GM21528 (cell line): ENCODE measurements around the gene NUSAP1.
A peak's percentile ranks its signal among the peaks of the same experiment; 100 is the strongest.
"Not testable (repeated sequence)": the region's sequence is repeated elsewhere in the genome, so short reads cannot be mapped to it uniquely, and the experiment has no call there.

Experiments
- ATAC-seq: cut with Tn5 transposase; IDR thresholded peaks from one replicate; pipeline ENCODE4 v1.9.1; 2021; ENCODE audit warnings: mild to moderate bottlenecking, moderate library complexity; ENCODE audit not compliant: unreplicated experiment, low FRiP score

Gene NUSAP1

DNA sequence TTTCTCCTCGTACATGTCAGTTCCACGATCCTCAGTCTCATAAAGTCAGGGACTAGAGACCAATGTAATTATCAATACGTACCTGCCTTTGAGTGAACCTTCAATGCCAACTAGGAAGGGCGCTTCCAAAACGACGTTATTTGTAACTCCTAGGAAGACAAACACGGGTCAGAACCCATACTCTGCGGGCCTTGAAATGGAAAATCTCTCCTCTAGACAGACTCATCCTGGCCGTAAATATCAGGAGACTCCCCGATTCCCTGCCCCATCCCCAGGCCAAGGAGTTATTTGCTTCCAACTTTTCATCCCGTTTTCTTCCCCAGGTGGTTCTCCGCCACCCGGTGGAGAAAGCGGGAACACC lies 868 bp upstream of the NUSAP1 start:
- no peak for ATAC-seq

DNA sequence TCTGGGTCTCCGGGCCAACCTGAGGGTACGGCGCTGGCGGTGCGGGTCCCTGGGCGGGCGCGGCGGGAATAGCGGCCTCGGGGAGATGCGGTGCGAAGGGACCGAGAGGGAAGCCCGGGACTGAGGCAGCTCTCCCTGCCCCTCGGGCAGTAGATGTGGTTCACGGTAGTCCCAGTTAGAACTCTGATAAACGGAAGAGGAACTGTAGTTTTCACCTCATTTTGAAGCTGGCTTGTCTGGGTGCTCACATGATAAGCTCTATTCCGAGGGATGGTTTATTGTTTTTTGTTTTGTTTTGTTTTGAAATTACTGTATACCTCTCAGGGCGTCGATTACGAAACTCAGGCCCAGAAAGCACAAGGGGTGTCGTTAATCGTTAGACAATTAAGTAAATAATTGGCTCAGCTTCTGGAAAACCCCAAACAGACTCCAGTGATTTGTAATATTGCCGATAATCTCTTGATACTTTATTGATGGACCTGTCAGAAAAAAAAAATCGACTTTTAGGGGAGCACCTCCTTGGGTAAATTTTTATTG lies 413 bp downstream of the NUSAP1 start:
- ATAC-seq = peak; percentile 21

DNA sequence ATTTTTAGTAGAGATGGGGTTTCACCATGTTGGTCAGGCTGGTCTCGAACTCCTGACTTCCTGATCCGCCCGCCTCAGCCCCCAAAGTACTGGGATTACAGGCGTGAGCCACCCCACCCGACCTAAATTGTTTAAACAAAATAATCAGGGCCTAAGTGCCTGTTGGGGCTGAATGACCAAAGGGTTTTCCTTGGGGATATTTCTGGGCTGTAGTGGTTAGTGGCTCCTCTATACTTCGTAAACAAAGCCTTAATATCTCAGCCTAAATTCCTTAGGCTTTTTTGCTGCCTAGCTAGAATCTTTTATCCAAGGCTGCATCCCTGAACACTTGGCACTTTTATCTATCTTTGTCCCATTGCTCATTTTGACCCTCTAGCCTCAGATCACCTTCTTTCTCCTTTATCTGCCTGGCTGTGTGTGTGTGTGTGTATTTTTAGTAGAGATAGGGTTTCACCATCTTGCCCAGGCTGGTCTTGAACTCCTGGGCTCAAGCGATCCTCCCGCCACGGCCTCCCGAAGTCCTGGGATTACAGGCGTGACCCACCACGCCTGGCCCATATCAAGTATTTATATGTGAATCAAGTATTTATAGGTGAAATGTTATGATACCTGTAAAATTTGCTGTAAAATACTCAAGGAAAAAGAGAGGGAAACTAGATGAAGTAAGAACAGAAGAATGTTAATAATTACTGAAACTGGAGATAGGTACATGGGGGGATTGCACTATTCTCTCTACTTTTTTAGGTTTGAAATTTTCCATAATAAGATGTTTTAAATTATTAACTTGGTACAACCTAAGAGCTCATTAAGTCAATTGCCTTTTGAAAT lies 1.8 kb downstream of the NUSAP1 start:
- no peak for ATAC-seq

GRCh38 chr15:41336549-41336948 lies 3.9 kb downstream of the NUSAP1 start:
- ATAC-seq = no peak

DNA sequence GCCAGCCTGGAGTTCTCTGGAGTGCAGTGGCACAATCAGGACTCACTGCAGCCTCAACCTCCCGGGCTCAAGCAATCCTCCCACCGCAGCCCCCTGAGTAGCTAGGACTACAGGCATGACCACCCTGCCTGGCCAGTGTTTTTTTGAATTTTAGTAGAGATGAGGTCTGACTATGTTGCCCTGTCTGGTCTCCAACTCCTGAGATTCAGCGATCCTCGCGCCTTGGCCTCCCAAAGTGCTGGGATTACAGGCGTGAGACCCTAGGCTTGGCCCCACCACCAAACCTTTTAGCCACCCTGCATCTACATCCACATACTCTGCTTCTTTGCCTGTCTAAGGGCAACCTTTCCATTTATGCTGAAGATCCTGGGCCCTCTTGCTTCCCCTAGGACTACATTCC lies 4.4 kb downstream of the NUSAP1 start:
- no peak for ATAC-seq

DNA sequence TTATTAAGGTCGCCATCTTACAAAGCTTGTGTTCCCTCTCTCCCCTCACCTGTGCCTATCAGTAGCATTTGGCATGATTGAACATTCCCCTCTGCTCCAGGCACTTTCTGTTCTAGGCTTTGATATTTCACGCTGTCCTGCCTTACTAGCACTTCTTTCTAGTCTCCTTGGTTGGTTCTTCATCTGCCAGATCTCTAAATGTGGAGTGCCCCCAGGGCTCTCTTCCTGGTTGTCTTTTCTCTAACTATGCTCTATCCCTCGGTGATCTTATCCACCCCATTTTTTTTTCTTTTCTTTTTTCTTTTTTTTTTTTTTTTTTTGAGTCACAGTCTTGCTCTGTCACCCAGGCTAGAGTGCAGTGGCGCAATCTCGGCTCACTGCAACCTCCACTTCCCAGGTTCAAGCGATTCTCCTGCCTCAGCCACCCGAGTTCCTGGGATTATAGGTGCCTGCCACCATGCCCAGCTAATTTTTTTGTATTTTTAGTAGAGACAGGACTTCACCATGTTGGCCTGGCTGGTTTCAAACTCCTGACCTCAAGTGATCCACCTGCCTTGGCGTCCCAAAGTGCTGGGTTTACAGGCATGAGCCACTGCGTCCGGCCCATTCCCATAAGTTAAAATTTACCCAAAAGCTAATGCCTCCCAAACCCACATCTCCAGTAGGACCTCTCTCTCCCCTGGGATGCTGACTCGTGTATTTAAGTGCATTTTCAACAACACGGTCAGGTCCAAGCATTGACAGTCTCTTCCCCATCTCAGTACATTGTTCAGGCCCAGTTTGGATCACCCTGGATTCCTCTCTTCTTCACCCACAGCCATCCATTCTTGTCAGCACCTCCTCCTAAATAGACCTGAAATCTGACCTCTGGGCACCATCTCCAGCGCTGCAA lies 5.2 kb downstream of the NUSAP1 start:
- ATAC-seq = no peak

GRCh38 chr15:41340189-41340695 lies 7.6 kb downstream of the NUSAP1 start:
- ATAC-seq = no peak

DNA sequence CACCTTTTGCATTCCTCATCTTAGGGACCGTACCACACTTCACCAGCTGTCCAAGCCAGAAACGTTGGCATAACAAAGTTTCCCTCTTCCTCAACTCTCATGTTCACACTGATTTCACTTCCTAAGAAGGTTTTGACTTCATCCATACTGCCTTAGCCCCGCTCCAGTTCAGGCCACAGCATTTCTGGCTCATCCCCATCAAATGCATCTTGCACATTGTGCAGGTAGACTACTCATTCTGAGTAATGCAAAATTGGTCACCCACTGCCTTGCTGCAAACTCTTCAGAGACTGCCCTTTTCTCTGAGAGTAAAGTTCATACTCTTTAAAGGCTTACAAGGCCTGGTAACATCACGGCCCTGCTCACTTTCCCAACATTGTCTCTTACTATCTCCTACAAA lies 8.8 kb downstream of the NUSAP1 start:
- no peak for ATAC-seq

GRCh38 chr15:41347236-41347635 lies 14.6 kb downstream of the NUSAP1 start:
- no peak for ATAC-seq

GRCh38 chr15:41350057-41350717 lies 17.5 kb downstream of the NUSAP1 start:
- ATAC-seq = no peak

GRCh38 chr15:41354371-41354770 lies 21.7 kb downstream of the NUSAP1 start:
- ATAC-seq = no peak

- no peak for ATAC-seq
Observed at GRCh38 chr15:41367418-41367817, 34.7 kb downstream of the NUSAP1 start.

DNA sequence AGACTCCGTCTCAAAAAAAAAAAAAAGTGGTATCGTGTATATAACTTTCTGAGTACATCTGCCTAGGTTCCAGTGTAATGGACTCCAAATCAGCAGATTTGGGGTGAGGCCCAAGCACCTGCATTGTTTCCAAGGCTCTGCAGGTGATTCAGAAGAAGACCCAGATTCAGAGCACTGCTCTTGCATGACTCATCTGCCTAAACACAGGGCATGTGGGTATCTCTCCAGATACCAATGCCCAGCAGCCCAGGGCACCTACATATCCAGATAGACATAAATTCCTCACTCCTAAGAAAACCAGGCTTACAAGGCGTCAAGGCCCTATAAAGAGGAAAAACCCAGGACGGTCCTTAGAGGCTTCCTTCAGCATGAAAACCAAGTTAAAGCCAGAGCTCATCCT lies 45.3 kb downstream of the NUSAP1 start:
- ATAC-seq = no peak

GRCh38 chr15:41383974-41384749 lies 51.5 kb downstream of the NUSAP1 start:
- not testable (repeated sequence) for ATAC-seq

GRCh38 chr15:41387646-41388045 lies 55.0 kb downstream of the NUSAP1 start:
- no peak for ATAC-seq

GRCh38 chr15:41392659-41393058 lies 60.0 kb downstream of the NUSAP1 start:
- no peak for ATAC-seq

- ATAC-seq = no peak
Observed at GRCh38 chr15:41394924-41395323, 62.2 kb downstream of the NUSAP1 start.

DNA sequence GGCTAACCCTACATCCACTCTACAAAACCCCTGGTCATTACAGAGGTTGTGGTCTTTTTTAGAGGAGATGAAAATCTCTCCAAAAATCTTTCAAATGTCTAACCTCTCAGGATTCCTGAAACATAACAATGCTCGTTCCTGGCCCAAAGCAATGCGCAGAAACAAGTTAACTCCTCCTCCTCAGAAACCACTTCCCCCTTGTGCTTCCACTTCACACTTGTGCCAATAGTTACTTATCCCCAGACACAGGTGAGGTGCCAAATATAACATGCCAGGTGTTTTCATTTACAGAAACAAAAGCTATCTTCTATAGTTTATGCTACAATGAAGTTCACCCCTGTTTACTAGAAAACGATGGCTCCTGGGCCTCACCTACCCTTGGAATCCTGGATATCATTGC lies 63.4 kb downstream of the NUSAP1 start:
- no peak for ATAC-seq

DNA sequence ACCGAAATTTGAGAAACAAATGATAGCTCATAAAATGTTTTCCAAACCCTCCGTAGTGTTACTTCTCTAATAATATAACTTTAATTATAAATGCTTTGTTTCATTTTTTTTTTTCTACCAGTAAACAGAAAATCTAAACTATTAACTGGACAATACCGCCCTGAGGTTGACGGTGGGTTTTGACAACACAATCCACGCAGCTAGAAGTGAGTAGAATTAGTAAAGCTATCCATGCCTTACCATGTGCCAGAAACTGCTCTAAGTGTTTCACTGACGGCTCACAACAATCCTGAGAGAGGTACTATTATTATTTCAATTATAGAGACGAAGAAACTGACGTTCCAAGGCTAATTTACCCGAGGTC lies 69.2 kb downstream of the NUSAP1 start:
- no peak for ATAC-seq

DNA sequence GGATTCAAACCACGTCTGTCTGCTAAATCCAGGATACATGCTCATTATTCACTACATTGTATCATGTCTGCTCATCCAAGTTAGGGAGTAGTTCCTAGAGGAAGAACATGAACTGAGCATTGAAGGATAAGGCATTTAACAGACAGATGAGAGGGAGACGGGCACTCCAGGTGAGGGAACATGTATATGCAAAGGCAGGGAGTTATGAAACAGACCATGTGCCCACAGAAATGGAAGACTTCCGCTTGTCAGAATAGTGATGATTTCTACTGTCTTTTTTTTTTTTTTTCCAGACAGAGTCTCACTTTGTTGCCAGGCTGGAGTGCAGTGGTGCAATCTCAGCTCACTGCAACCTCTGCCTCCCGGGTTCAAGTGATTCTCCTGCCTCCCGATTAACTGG lies 74.7 kb downstream of the NUSAP1 start:
- no peak for ATAC-seq
